HL-60 (cell line): Measurements from ENCODE around the gene USP36.

Source experiments
- DNase-seq, 2 experiments: peaks; one replicate each; pipeline ENCODE4 v3.0.0-alpha.2; 2010 to 2020; ENCODE audit warnings: low read depth in 1 of 2, low spot score in 1 of 2
- H3K27ac ChIP-seq: fragments of 250-450 bp; sonication (Bioruptor Pico); replicated peaks from 2 replicates; pipeline ENCODE4 v1.5.1; 2020; ENCODE audit warnings: mild to moderate bottlenecking, moderate library complexity
- H3K27me3 ChIP-seq: fragments of 250-450 bp; sonication (Bioruptor Pico); 2 replicates; pipeline ENCODE4 v1.5.1; 2021; ENCODE audit warnings: mild to moderate bottlenecking, moderate library complexity; ENCODE audit not compliant: insufficient read depth, poor library complexity, severe bottlenecking
- H3K4me3 ChIP-seq: replicated peaks from 2 replicates; pipeline ENCODE4 v1.5.1; 2011; ENCODE audit warnings: mild to moderate bottlenecking, control low read depth, low read length; ENCODE audit not compliant: insufficient read depth
- CTCF ChIP-seq: IDR thresholded peaks from one replicate; pipeline ENCODE4 v1.5.1; 2011; ENCODE audit warnings: low read length, control low read depth, inconsistent platforms; ENCODE audit not compliant: insufficient read depth
- GABPA ChIP-seq: IDR thresholded peaks from 2 replicates; pipeline ENCODE4 v1.6.1; 2012; ENCODE audit warnings: low read depth
- POLR2AphosphoS5 ChIP-seq: IDR thresholded peaks from 2 replicates; pipeline ENCODE4 v1.6.1; 2012; ENCODE audit warnings: low read depth
- REST ChIP-seq: IDR thresholded peaks from 2 replicates; pipeline ENCODE4 v1.6.1; 2012; ENCODE audit warnings: low read depth; ENCODE audit not compliant: insufficient replicate concordance
- SPI1 ChIP-seq: IDR thresholded peaks from 2 replicates; pipeline ENCODE4 v1.6.1; 2012; ENCODE audit warnings: low read depth, mild to moderate bottlenecking, borderline replicate concordance

USP36 gene

GRCh38 chr17:78794864-78795640 is 45.6 kb downstream of the USP36 start:
- no peaks in the 10 kb centered on the region for H3K27me3 ChIP-seq
- no peak overlapping the region for H3K4me3 ChIP-seq
- no peak for DNase-seq
- TF ChIP-seq POLR2AphosphoS5 (no peak), SPI1 (no peak), REST (no peak), CTCF (no peak), GABPA (no peak)
- no peak overlapping the region for H3K27ac ChIP-seq

GRCh38 chr17:78794399-78794798 is 46.2 kb downstream of the USP36 start:
- no peak overlapping the region for H3K4me3 ChIP-seq
- H3K27me3 ChIP-seq, result no peaks in the 10 kb centered on the region
- no peak for DNase-seq
- no peak for TF ChIP-seq CTCF
- TF ChIP-seq POLR2AphosphoS5, result no peak
- TF ChIP-seq GABPA, result no peak
- no peak for TF ChIP-seq SPI1
- no peak for TF ChIP-seq REST
- no peak overlapping the region for H3K27ac ChIP-seq

GRCh38 chr17:78793968-78794367 is 46.6 kb downstream of the USP36 start:
- no peak for TF ChIP-seq POLR2AphosphoS5
- TF ChIP-seq CTCF, result no peak
- no peak for TF ChIP-seq REST
- TF ChIP-seq GABPA, result no peak
- TF ChIP-seq SPI1, result no peak

More at GRCh38 chr17:78793968-78794367, 46.6 kb downstream of the USP36 start:
- H3K27me3 ChIP-seq, result no peaks in the 10 kb centered on the region
- no peak overlapping the region for H3K27ac ChIP-seq
- H3K4me3 ChIP-seq, result no peak overlapping the region
- no peak for DNase-seq
